Measurements from ENCODE around the gene SCN7A. TPM values are rescaled to one million over a fixed set of nuclear protein-coding genes. Genes with fewer than 3 reads are reported as not detected.
A peak's percentile ranks its signal among the peaks of the same experiment; 100 is the strongest.
"Not testable (repeated sequence)": the region's sequence is repeated elsewhere in the genome, so short reads cannot be mapped to it uniquely, and the experiment has no call there.

The SCN7A gene
- total RNA-seq, 1 donor from 2014 or later: 0.48 TPM

GRCh38 chr2:166393008-166393407, 101.0 kb downstream of the SCN7A start:
- ATAC-seq: no peak

GRCh38 chr2:166388481-166389070, 105.5 kb downstream of the SCN7A start:
- ATAC-seq: no peak

GRCh38 chr2:166385313-166385712, 108.7 kb downstream of the SCN7A start:
- ATAC-seq: no peak

- no peak for ATAC-seq
Observed at GRCh38 chr2:166384774-166385173, 109.3 kb downstream of the SCN7A start.

- ATAC-seq: no peak
Observed at GRCh38 chr2:166382448-166382847, 111.6 kb downstream of the SCN7A start.

GRCh38 chr2:166380615-166381014, 113.4 kb downstream of the SCN7A start:
- no peak for ATAC-seq

- no peak for ATAC-seq
Observed at GRCh38 chr2:166376873-166377272, 117.2 kb downstream of the SCN7A start.

GRCh38 chr2:166376488-166376828, 117.6 kb downstream of the SCN7A start:
- no peak for ATAC-seq

GRCh38 chr2:166375736-166376487, 118.1 kb downstream of the SCN7A start, which contains the start of gene SCN9A:
SCN9A (minus strand) TSS chr2:166375944; CDS start chr2:166311756, 64,188 bp downstream.
- peak; percentile 95 for ATAC-seq

- ATAC-seq: no peak
Observed at GRCh38 chr2:166375195-166375735, 118.8 kb downstream of the SCN7A start.

- ATAC-seq: peak; percentile 39
Observed at GRCh38 chr2:166373951-166374350, 120.1 kb downstream of the SCN7A start.

GRCh38 chr2:166373539-166373938, 120.5 kb downstream of the SCN7A start:
- no peak for ATAC-seq

- no peak for ATAC-seq
Observed at GRCh38 chr2:166373105-166373504, 120.9 kb downstream of the SCN7A start.

GRCh38 chr2:166372046-166372445, 122.0 kb downstream of the SCN7A start:
- ATAC-seq: no peak

- no peak for ATAC-seq
Observed at GRCh38 chr2:166365803-166366420, 128.1 kb downstream of the SCN7A start.

- ATAC-seq: no peak
Observed at GRCh38 chr2:166365239-166365638, 128.8 kb downstream of the SCN7A start.

- ATAC-seq: no peak
Observed at GRCh38 chr2:166364476-166365161, 129.4 kb downstream of the SCN7A start.

GRCh38 chr2:166361351-166362153, 132.5 kb downstream of the SCN7A start:
- ATAC-seq: no peak

- no peak for ATAC-seq
Observed at GRCh38 chr2:166360906-166361305, 133.1 kb downstream of the SCN7A start.

- no peak for ATAC-seq
Observed at GRCh38 chr2:166360426-166360825, 133.6 kb downstream of the SCN7A start.

- ATAC-seq: not testable (repeated sequence)
Observed at GRCh38 chr2:166357950-166358321, 136.1 kb downstream of the SCN7A start.
